HAP-1 (cell line): ENCODE measurements around the gene CNOT6.

ENCODE experiments used
- DNase-seq, 2 experiments: peaks; one replicate each; pipeline ENCODE4 v3.0.0-alpha.2; 2016 to 2020; ENCODE audit warnings: low spot score in 2 of 2
- H3K27me3 ChIP-seq: fragments of 250-450 bp; sonication (Bioruptor Pico); 2 replicates; pipeline ENCODE4 v1.5.1; 2020; ENCODE audit warnings: low read depth, mild to moderate bottlenecking, moderate library complexity
- H3K36me3 ChIP-seq: fragments of 250-450 bp; sonication (Bioruptor Pico); replicated peaks from 2 replicates; pipeline ENCODE4 v1.5.1; 2020; ENCODE audit warnings: mild to moderate bottlenecking
- H3K4me1 ChIP-seq: fragments of 250-450 bp; sonication (Bioruptor Pico); 2 replicates; pipeline ENCODE4 v1.5.1; 2020; ENCODE audit warnings: mild to moderate bottlenecking
- H3K4me3 ChIP-seq: fragments of 250-450 bp; sonication (Bioruptor Pico); 2 replicates; pipeline ENCODE4 v1.5.1; 2020; ENCODE audit warnings: mild to moderate bottlenecking, moderate library complexity
- H3K9me3 ChIP-seq: fragments of 250-450 bp; sonication (Bioruptor Pico); 2 replicates; pipeline ENCODE4 v1.5.1; 2020; ENCODE audit warnings: mild to moderate bottlenecking, moderate library complexity
- in situ Hi-C: fragments of 300-500 bp; cut with MboI; formaldehyde crosslinking; loops from 3 replicates; pipeline ENCODE4 v1.14.3; 2020; ENCODE audit warnings: low sequenced_read_pairs, inconsistent platforms, mixed read lengths

CNOT6 gene

GRCh38 chr5:180598316-180598701 lies 104.1 kb downstream of the CNOT6 start:
- Histone ChIP-seq H3K4me3 (no peak overlapping the region), H3K4me1 (no peaks in the 10 kb centered on the region), H3K9me3 (no peaks in the 10 kb centered on the region), H3K36me3 (no peaks in the 10 kb centered on the region), H3K27me3 (no peaks in the 10 kb centered on the region)
- peak in 1 of 2 experiments; percentile 8 for DNase-seq
- in situ Hi-C loops: no loop called here

DNA sequence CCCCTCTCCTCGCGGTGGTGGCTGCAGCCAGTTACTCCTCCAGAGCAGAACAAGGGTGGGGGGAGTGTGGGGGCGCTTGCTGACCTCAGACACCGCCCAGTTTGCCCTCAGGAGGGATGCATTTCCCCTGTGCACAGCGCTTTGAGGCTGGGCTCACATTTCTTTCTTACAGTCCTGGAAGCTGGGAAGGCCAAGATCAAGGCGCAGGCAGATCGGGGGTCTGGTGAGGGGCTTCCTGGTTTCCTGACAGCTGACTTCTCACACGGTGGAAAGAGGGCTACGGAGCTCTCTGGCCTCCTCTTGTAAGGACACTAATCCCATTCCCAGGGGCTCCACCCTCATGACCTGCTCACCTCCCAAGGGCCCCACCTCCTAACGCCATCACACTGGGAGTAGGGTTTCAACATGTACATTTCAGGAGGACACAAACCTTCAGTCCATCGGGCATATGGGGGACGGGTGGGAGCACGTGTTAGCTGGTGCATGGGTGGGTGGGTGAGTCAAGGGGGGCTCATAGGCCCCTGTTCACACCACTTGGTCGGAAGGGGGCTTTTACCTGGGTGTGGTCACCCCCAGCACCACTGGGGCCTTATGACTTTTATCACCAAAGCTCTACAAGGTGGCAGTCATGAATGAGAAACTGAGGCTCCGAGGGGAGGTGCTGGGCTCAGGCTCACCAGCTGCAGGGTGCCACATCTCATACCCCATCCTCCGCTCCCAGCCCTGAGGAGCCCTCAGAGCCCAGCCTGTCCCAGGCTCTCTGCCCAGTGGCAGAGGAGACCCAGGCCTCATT lies 104.8 kb downstream of the CNOT6 start:
- Histone ChIP-seq H3K27me3 (no peaks in the 10 kb centered on the region), H3K4me3 (no peak overlapping the region), H3K36me3 (no peaks in the 10 kb centered on the region), H3K4me1 (no peaks in the 10 kb centered on the region), H3K9me3 (no peaks in the 10 kb centered on the region)
- in situ Hi-C loops: no loop called here
- no peak for DNase-seq

- Histone ChIP-seq H3K27me3 (no peaks in the 10 kb centered on the region), H3K9me3 (no peaks in the 10 kb centered on the region), H3K36me3 (no peaks in the 10 kb centered on the region), H3K4me1 (no peaks in the 10 kb centered on the region), H3K4me3 (no peak overlapping the region)
- in situ Hi-C loops: no loop called here
- DNase-seq: peak in 1 of 2 experiments; percentile 2
These were observed 105.4 kb downstream of the CNOT6 start for GRCh38 chr5:180599590-180599914.

- Histone ChIP-seq H3K4me1 (no peaks in the 10 kb centered on the region), H3K4me3 (no peak overlapping the region), H3K27me3 (no peaks in the 10 kb centered on the region), H3K9me3 (no peaks in the 10 kb centered on the region), H3K36me3 (no peaks in the 10 kb centered on the region)
- in situ Hi-C loops: no loop called here
- DNase-seq: peak in 1 of 2 experiments; percentile 5
These were observed 105.9 kb downstream of the CNOT6 start for GRCh38 chr5:180599981-180600553.

GRCh38 chr5:180600554-180601041 lies 106.4 kb downstream of the CNOT6 start:
- Histone ChIP-seq H3K36me3 (no peaks in the 10 kb centered on the region), H3K4me1 (no peaks in the 10 kb centered on the region), H3K27me3 (no peaks in the 10 kb centered on the region), H3K9me3 (no peaks in the 10 kb centered on the region), H3K4me3 (no peak overlapping the region)
- in situ Hi-C loops: no loop called here
- DNase-seq: no peak

- no peaks in the 10 kb centered on the region for H3K9me3 ChIP-seq
- in situ Hi-C loops: no loop called here
- DNase-seq: no peak
- no peaks in the 10 kb centered on the region for H3K4me1 ChIP-seq
- no peak overlapping the region for H3K4me3 ChIP-seq
- H3K27me3 ChIP-seq: no peaks in the 10 kb centered on the region
- H3K36me3 ChIP-seq: no peaks in the 10 kb centered on the region
These were observed 107.7 kb downstream of the CNOT6 start for GRCh38 chr5:180601591-180602480.

DNA sequence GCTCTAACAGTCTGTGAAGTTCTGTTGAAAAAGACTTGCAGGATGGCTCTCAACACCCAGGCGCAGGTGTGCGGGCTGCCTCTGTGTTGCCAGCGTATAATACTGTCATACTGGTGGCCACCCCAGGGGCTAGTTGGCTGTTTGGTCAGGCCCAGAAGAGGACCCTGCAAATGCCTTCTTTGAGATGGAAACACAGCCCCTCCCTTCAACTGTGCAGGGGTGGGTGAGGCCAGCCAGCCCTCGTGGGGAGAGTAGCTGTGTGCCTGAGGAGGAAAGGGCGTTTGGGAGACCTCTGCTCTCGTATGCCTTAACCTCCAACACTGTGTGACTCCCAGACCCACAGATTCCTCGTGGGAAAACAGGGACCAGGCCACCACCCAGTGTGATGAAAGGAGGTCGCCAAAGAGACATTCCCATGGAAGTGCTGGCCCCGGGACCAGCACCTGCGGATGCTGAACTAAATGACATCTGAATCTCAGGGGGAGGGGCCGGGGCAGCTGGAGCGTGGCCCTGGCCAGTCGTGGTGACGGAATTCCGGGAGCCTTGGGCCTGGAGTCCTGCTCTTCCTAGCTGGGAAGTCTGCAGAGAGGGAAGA lies 108.4 kb downstream of the CNOT6 start:
- H3K4me3 ChIP-seq: no peak overlapping the region
- in situ Hi-C loops: no loop called here
- no peaks in the 10 kb centered on the region for H3K27me3 ChIP-seq
- no peaks in the 10 kb centered on the region for H3K36me3 ChIP-seq
- no peak for DNase-seq
- no peaks in the 10 kb centered on the region for H3K9me3 ChIP-seq
- H3K4me1 ChIP-seq: no peaks in the 10 kb centered on the region

DNA sequence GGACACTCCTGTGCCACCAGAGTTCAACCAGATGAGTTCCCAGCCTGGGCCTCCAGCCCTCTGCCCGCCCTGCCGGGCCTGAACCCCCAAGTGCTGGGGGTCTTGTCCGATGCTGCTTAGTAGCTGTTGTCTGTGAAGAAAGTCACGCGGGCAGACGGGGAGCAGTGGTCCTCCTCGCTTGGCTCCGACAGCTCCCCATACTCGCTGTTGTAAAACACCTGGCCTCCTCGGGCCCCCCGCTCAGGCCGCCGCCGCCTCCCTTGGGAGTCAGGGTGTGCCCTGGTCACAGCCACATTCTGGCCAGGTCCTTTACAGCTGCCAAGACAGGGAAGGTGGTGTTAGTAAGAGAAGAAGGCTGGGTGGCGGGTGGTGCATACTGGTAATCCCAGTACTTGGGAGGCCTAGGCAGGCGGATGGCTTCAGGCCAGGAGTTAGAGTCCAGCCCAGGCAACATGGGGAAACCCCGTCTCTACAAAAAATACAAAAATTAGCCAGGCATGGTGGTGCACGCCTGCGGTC lies 109.0 kb downstream of the CNOT6 start:
- in situ Hi-C loops: no loop called here

DNA sequence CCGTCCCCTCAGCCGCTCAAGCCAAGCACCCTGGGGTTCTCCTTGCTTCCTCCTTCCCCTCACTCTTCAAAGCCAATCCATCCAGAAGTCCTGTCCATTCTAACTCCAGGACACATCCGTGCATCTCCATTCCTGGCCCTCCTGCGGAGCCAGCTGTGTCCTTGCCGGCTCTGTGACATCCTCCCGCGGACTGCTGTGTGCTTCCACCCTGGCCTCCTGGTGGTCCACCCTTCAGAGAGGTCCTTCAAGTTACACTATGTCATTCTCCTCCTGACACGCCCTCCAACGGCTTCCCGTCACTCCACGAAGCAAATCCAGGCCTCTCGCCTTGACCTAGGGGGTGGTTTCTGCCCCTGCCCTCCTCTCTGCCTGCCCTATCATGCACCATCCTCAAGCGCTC lies 110.1 kb downstream of the CNOT6 start:
- Histone ChIP-seq H3K9me3 (no peaks in the 10 kb centered on the region), H3K4me1 (no peaks in the 10 kb centered on the region), H3K4me3 (no peak overlapping the region), H3K36me3 (no peaks in the 10 kb centered on the region), H3K27me3 (no peaks in the 10 kb centered on the region)
- in situ Hi-C loops: no loop called here
- no peak for DNase-seq

More for the DNA sequence above, 109.0 kb downstream of the CNOT6 start:
- no peaks in the 10 kb centered on the region for H3K9me3 ChIP-seq
- no peak overlapping the region for H3K4me3 ChIP-seq
- no peaks in the 10 kb centered on the region for H3K27me3 ChIP-seq
- DNase-seq: no peak
- H3K4me1 ChIP-seq: no peaks in the 10 kb centered on the region
- H3K36me3 ChIP-seq: no peaks in the 10 kb centered on the region

DNA sequence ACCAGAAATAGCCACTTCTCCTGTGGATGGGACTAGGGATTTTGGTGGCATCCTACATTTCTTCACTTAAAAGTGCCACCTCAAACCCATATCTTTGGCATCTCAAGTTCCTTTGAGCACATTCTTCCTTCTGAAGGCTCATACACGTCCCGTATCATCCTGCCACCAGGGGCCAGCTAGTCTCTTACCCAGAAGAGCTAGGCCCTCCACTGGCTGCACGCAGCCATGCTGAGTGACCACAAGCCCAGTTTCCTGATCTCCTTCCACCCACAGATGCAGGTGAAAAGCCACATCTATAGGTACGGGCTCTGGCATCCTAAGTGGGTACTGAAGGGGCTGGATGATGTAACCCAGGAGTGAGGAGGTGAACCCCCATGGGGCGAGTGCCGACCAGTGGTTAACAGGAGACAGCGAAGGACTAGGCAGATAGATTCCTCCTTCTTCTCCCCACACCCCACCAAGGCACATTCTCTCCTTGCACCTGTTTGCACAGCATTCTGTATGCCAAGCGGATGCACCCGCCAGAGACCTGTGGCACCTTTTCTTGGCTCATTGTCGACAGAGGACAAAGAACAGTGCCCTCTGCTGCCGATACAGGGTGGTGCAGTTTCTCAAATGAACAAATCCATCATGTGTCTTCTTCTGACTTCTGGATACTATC lies 111.5 kb downstream of the CNOT6 start:
- H3K9me3 ChIP-seq: no peaks in the 10 kb centered on the region
- no peak overlapping the region for H3K4me3 ChIP-seq
- peak; percentile 39 to 79 for DNase-seq
- in situ Hi-C loops: no loop called here
- H3K27me3 ChIP-seq: no peaks in the 10 kb centered on the region
- H3K4me1 ChIP-seq: no peaks in the 10 kb centered on the region
- no peaks in the 10 kb centered on the region for H3K36me3 ChIP-seq

DNA sequence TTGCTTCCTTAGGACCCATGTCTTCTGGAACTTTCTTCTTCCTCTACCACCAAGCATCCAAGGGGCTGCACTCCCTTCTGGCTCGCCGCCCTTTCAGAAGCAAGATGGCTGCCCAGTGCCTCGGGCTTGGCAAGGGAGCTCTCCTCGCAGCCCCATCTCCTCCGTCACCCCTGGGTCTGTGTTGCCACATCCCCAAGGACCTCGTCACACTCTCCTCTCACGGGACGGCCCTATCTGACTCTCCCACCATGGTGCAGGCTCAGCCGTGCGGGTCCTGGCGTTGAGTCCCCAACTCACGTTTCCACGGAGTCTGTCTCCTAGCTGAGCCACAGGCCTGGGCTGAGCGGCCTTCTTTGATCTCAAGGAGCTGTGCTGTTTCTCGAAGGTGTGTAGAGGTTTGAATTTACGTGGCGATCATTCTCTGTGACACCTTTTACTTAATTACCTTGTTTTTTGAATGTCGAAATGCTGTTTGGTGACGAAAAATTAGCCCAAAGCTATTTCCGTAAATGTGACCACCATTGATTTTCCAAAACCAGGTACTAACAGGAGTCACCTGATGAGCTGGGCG lies 112.1 kb downstream of the CNOT6 start:
- Histone ChIP-seq H3K4me3 (no peak overlapping the region), H3K27me3 (no peaks in the 10 kb centered on the region)

DNA sequence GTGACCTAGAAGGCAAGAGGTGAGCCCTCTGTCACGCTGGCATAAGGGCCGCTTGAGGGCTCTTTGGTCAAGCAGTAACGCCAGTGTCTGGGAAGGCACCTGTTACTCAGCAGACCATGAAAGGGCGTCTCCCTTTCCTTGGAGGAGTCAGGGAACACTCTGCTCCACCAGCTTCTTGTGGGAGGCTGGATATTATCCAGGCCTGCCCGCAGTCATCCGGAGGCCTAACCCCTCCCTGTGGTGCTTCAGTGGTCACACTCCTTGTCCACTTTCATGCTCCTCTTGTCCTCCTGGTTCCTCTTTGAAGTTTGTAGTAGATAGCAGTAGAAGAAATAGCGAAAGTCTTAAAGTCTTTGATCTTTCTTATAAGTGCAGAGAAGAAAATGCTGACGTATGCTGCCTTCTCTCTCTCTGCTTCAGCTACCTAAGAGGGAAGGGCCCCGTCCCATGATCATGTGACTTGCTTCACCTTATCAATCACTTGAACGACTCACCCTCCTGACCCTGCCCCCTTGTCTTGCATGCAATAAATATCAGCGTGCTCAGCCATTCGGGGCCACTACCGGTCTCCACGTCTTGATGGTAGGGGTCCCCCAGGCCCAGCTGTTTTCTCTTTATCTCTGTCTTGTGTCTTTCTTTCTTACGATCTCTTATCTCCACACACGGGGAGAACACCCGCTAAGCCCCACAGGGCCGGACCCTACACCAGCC lies 113.8 kb downstream of the CNOT6 start:
- Histone ChIP-seq H3K4me3 (no peak overlapping the region), H3K36me3 (no peaks in the 10 kb centered on the region), H3K4me1 (no peaks in the 10 kb centered on the region), H3K27me3 (no peaks in the 10 kb centered on the region), H3K9me3 (no peaks in the 10 kb centered on the region)
- no peak for DNase-seq
- in situ Hi-C loops: no loop called here

More for the DNA sequence above, 112.1 kb downstream of the CNOT6 start:
- Histone ChIP-seq H3K4me1 (no peaks in the 10 kb centered on the region), H3K36me3 (no peaks in the 10 kb centered on the region), H3K9me3 (no peaks in the 10 kb centered on the region)
- no peak for DNase-seq
- in situ Hi-C loops: no loop called here
